Chondrocyte (in vitro differentiated cells): ENCODE results near the gene MBNL2. TPM values are rescaled to one million over a fixed set of nuclear protein-coding genes. Genes with fewer than 3 reads are reported as not detected.

Experiments used
- DNase-seq: peaks from one replicate; pipeline ENCODE4 v3.0.0; 2021; ENCODE audit warnings: mixed read lengths, low spot score
- H3K27ac Mint-ChIP-seq: one replicate; pipeline ENCODE4 v1.8.0; 2021; ENCODE audit warnings: mild to moderate bottlenecking, moderate library complexity, mixed read lengths; ENCODE audit not compliant: unreplicated experiment
- H3K27me3 Mint-ChIP-seq: 2 replicates; pipeline ENCODE4 v1.8.0; 2021; ENCODE audit warnings: low read depth, mixed read lengths
- H3K36me3 Mint-ChIP-seq: 2 replicates; pipeline ENCODE4 v1.8.0; 2021; ENCODE audit warnings: low read depth, mixed read lengths
- H3K4me1 Mint-ChIP-seq: 2 replicates; pipeline ENCODE4 v1.8.0; 2021; ENCODE audit warnings: low read depth, mild to moderate bottlenecking, mixed read lengths
- H3K4me3 Mint-ChIP-seq: one replicate; pipeline ENCODE4 v1.8.0; 2021; ENCODE audit warnings: mild to moderate bottlenecking, moderate library complexity, mixed read lengths; ENCODE audit not compliant: unreplicated experiment
- H3K9me3 Mint-ChIP-seq: 2 replicates; pipeline ENCODE4 v1.8.0; 2021; ENCODE audit warnings: low read depth, mixed read lengths
- total RNA-seq: library from RNA; stranded (reverse); gene quantifications from 3 replicates; pipeline ENCODE4 v1.2.1, GENCODE V29; 2021
- TF ChIP-seq, protein P1 (sequence below): fragments of 200-600 bp; sonication (generic); IDR thresholded peaks from 2 replicates; pipeline ENCODE4 v1.5.0; 2021; ENCODE audit warnings: antibody characterized with exemption, mild to moderate bottlenecking, moderate library complexity

The MBNL2 gene
- total RNA-seq, 1 donor from 2014 or later: 41.3 TPM

DNA sequence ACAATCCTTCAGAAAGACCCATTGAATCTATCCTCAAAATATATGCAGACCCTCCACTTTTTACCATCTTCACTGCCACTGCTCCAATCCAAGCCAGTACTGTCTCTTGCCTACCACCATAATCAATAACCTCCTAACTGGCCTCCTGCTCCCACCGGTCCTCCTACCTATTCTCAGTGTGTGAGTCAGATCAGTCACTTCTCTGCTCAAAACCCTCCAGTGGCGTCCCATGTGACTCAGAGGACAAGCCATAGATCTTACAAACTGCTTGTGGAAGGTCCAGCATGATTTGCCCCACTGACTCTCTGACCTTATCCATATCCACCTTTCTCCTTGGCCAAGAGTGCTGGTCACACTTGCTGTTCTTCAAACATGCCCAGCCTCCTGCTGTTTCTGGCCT is 23.4 kb upstream of the MBNL2 start:
- no peaks in the 10 kb centered on the region for H3K36me3 Mint-ChIP-seq
- DNase-seq: no peak
- no peaks in the 10 kb centered on the region for H3K9me3 Mint-ChIP-seq
- H3K27ac Mint-ChIP-seq: no peak overlapping the region
- no peak overlapping the region for H3K4me3 Mint-ChIP-seq
- peaks cover 23% of the 10 kb centered on the region for H3K4me1 Mint-ChIP-seq
- no peaks in the 10 kb centered on the region for H3K27me3 Mint-ChIP-seq
- TF ChIP-seq, protein P1, sequence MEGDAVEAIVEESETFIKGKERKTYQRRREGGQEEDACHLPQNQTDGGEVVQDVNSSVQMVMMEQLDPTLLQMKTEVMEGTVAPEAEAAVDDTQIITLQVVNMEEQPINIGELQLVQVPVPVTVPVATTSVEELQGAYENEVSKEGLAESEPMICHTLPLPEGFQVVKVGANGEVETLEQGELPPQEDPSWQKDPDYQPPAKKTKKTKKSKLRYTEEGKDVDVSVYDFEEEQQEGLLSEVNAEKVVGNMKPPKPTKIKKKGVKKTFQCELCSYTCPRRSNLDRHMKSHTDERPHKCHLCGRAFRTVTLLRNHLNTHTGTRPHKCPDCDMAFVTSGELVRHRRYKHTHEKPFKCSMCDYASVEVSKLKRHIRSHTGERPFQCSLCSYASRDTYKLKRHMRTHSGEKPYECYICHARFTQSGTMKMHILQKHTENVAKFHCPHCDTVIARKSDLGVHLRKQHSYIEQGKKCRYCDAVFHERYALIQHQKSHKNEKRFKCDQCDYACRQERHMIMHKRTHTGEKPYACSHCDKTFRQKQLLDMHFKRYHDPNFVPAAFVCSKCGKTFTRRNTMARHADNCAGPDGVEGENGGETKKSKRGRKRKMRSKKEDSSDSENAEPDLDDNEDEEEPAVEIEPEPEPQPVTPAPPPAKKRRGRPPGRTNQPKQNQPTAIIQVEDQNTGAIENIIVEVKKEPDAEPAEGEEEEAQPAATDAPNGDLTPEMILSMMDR: no peak

GRCh38 chr13:97199451-97199850 is 22.7 kb upstream of the MBNL2 start:
- Mint-ChIP-seq H3K36me3 (no peaks in the 10 kb centered on the region), H3K9me3 (no peaks in the 10 kb centered on the region), H3K27ac (no peak overlapping the region)

DNA sequence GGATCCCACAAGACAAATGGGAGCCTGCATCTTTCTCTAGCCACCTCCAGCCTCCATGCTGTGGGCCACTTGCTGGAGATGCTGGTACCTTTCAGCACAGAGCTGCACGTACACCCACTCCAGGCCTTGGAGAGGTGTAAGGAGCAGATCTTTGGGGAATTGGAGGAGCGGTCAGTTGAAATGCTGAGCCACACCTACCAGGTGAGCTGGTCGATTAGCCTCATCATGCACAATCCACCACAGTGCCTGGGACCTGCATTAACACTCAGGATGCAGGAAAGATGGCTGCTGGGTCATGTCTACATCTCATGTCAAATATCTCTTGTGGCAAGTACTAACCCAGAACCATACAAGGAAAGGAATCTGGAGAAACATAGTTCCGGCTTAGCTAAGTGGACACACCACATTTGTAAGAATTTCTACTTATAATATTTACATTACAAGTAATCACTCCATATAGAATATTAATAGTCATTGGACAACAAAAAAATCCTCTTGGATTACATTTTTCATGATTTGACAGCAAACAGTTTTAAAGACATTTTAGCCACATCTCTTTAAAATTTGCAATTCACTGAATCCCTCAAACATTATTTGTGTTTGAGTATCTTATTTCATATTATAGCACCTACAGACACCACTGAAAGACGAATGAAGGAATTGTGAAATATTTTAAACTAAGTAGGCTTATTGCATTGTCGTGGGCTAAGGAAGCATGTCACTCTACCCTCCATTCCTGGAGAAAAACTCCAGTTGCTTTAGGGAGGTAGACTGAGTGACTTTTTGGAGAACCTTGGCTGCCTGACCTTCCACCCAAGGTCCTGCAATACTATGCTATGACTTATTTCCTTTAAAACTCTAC is 21.8 kb upstream of the MBNL2 start:
- Mint-ChIP-seq H3K4me1 (peaks cover 8% of the 10 kb centered on the region), H3K36me3 (no peaks in the 10 kb centered on the region), H3K4me3 (no peak overlapping the region), H3K9me3 (no peaks in the 10 kb centered on the region), H3K27ac (no peak overlapping the region), H3K27me3 (no peaks in the 10 kb centered on the region)
- TF ChIP-seq, protein P1: no peak
- no peak for DNase-seq

More at GRCh38 chr13:97199451-97199850, 22.7 kb upstream of the MBNL2 start:
- no peak for DNase-seq
- Mint-ChIP-seq H3K27me3 (no peaks in the 10 kb centered on the region), H3K4me3 (no peak overlapping the region), H3K4me1 (peaks cover 17% of the 10 kb centered on the region)
- TF ChIP-seq, protein P1: no peak

DNA sequence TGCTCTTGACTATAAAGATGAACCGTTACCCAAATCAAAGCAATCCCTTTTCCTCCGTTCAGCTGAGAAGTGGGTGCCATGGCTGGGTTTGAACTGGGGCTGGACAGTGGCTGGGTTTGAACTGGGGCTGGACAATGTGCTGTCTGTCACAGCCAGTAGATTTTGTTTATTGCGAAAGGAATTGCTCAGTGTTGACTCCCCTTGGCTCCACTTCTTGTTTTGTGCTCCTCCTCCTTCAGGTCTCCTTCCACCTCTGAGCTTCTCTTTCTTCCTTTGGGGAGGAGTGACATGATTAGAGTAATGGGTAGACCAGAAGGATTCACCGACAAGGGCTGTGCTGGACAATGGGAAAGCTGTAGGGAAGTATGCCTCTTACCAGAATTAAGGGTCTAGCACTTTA is 19.4 kb upstream of the MBNL2 start:
- no peak for DNase-seq
- Mint-ChIP-seq H3K4me1 (peaks cover 15% of the 10 kb centered on the region), H3K36me3 (no peaks in the 10 kb centered on the region), H3K27ac (no peak overlapping the region), H3K9me3 (no peaks in the 10 kb centered on the region), H3K27me3 (no peaks in the 10 kb centered on the region), H3K4me3 (no peak overlapping the region)
- TF ChIP-seq, protein P1: no peak

GRCh38 chr13:97205465-97205864 is 16.7 kb upstream of the MBNL2 start:
- Mint-ChIP-seq H3K4me1 (peaks cover 14% of the 10 kb centered on the region), H3K27me3 (no peaks in the 10 kb centered on the region), H3K36me3 (no peaks in the 10 kb centered on the region), H3K9me3 (no peaks in the 10 kb centered on the region), H3K4me3 (no peak overlapping the region), H3K27ac (no peak overlapping the region)
- no peak for DNase-seq
- TF ChIP-seq, protein P1: no peak
